HG03571 (cell line): ENCODE data around the gene MPPED1.

ENCODE experiments used
- ATAC-seq: cut with Tn5 transposase; IDR thresholded peaks from one replicate; pipeline ENCODE4 v1.9.1; 2021; ENCODE audit not compliant: unreplicated experiment

Gene MPPED1

GRCh38 chr22:43392385-43392989 lies 19.3 kb upstream of the MPPED1 start:
- ATAC-seq, result no peak

- no peak for ATAC-seq
These were observed 18.5 kb upstream of the MPPED1 start for GRCh38 chr22:43393132-43393843.

- ATAC-seq, result no peak
These were observed 17.9 kb upstream of the MPPED1 start for GRCh38 chr22:43393844-43394474.

GRCh38 chr22:43395086-43395695 lies 16.6 kb upstream of the MPPED1 start:
- no peak for ATAC-seq

- no peak for ATAC-seq
These were observed 15.4 kb upstream of the MPPED1 start for GRCh38 chr22:43396321-43396933.

- no peak for ATAC-seq
These were observed 14.8 kb upstream of the MPPED1 start for GRCh38 chr22:43396934-43397457.

GRCh38 chr22:43397766-43398165 lies 14.0 kb upstream of the MPPED1 start:
- no peak for ATAC-seq

GRCh38 chr22:43398246-43398645 lies 13.6 kb upstream of the MPPED1 start:
- ATAC-seq, result no peak

- no peak for ATAC-seq
These were observed 12.9 kb upstream of the MPPED1 start for GRCh38 chr22:43398910-43399309.

- no peak for ATAC-seq
These were observed 12.4 kb upstream of the MPPED1 start for GRCh38 chr22:43399338-43399979.

GRCh38 chr22:43399980-43400358 lies 11.8 kb upstream of the MPPED1 start:
- no peak for ATAC-seq

GRCh38 chr22:43400449-43400848 lies 11.4 kb upstream of the MPPED1 start:
- ATAC-seq, result no peak

- ATAC-seq, result no peak
These were observed 10.6 kb upstream of the MPPED1 start for GRCh38 chr22:43401233-43401632.

- no peak for ATAC-seq
These were observed 10.2 kb upstream of the MPPED1 start for GRCh38 chr22:43401661-43402060.

- ATAC-seq, result no peak
These were observed 9.7 kb upstream of the MPPED1 start for GRCh38 chr22:43402128-43402527.

GRCh38 chr22:43404673-43405385 lies 7.0 kb upstream of the MPPED1 start:
- no peak for ATAC-seq

- ATAC-seq, result no peak
These were observed 5.5 kb upstream of the MPPED1 start for GRCh38 chr22:43406186-43406790.

GRCh38 chr22:43407591-43407990 lies 4.2 kb upstream of the MPPED1 start:
- ATAC-seq, result no peak

GRCh38 chr22:43408009-43408408 lies 3.8 kb upstream of the MPPED1 start:
- no peak for ATAC-seq

GRCh38 chr22:43409046-43409445 lies 2.8 kb upstream of the MPPED1 start:
- ATAC-seq, result no peak
